NCI-H2029 (cell line): ENCODE data around the gene LDLRAD1.
"Not testable (repeated sequence)": the region's sequence is repeated elsewhere in the genome, so short reads cannot be mapped to it uniquely, and the experiment has no call there.

Experiments
- DNase-seq: peaks from one replicate; lab custom pipeline; 2025; lab: John Stamatoyannopoulos, UW

LDLRAD1 gene

GRCh38 chr1:54017979-54018378 is at the start of gene LDLRAD1:
Gene LDLRAD1, minus strand, starts transcription at chr1:54018186. Its CDS starts 74 bp downstream, at chr1:54018112.
- DNase-seq, result peak; percentile 87

GRCh38 chr1:54064299-54064698 is 46.3 kb upstream of the LDLRAD1 start:
- DNase-seq, result no peak

- no peak for DNase-seq
Measured at GRCh38 chr1:54054438-54054749, 36.4 kb upstream of the LDLRAD1 start.

- peak; percentile 23 for DNase-seq
Measured at GRCh38 chr1:54053745-54054437, 35.9 kb upstream of the LDLRAD1 start.

- DNase-seq, result peak; percentile 100
Measured at GRCh38 chr1:54052934-54053744, 35.2 kb upstream of the LDLRAD1 start, which contains the start of the genes TCEANC2 and TMEM59. Gene TCEANC2, plus strand, starts transcription at chr1:54053608. Its CDS starts 815 bp downstream, at chr1:54054423. Gene TMEM59, minus strand, starts transcription at chr1:54053204. Its CDS starts 16 bp downstream, at chr1:54053188.

- peak; percentile 64 for DNase-seq
Measured at GRCh38 chr1:54052431-54052933, 34.5 kb upstream of the LDLRAD1 start.

- peak; percentile 73 for DNase-seq
Measured at GRCh38 chr1:54051933-54052430, 34.0 kb upstream of the LDLRAD1 start.

- not testable (repeated sequence) for DNase-seq
Measured at GRCh38 chr1:54050435-54050834, 32.4 kb upstream of the LDLRAD1 start.

- no peak for DNase-seq
Measured at GRCh38 chr1:54047384-54048305, 29.7 kb upstream of the LDLRAD1 start.

GRCh38 chr1:54046671-54047383 is 28.8 kb upstream of the LDLRAD1 start:
- DNase-seq, result peak; percentile 40

- DNase-seq, result no peak
Measured at GRCh38 chr1:54045496-54045895, 27.5 kb upstream of the LDLRAD1 start.

- no peak for DNase-seq
Measured at GRCh38 chr1:54041806-54042205, 23.8 kb upstream of the LDLRAD1 start.

GRCh38 chr1:54037476-54037875 is 19.5 kb upstream of the LDLRAD1 start:
- DNase-seq, result no peak

- DNase-seq, result no peak
Measured at GRCh38 chr1:54028306-54029251, 10.6 kb upstream of the LDLRAD1 start.

GRCh38 chr1:54027848-54028247 is 9.9 kb upstream of the LDLRAD1 start:
- DNase-seq, result peak; percentile 98

GRCh38 chr1:54024811-54025210 is 6.8 kb upstream of the LDLRAD1 start:
- DNase-seq, result not testable (repeated sequence)

- DNase-seq, result peak; percentile 87
Measured at GRCh38 chr1:54024358-54024757, 6.4 kb upstream of the LDLRAD1 start.

GRCh38 chr1:54019562-54020176 is 1.7 kb upstream of the LDLRAD1 start:
- not testable (repeated sequence) for DNase-seq

GRCh38 chr1:54018635-54019034 is 649 bp upstream of the LDLRAD1 start:
- DNase-seq, result no peak
